Stimulated activated CD8-positive, alpha-beta memory T cell treated with anti-CD3 and anti-CD28 coated beads, Interleukin-7, amount 100 ng/mL, for 4 hours (primary cell): ENCODE measurements around the gene ATF2.

ENCODE experiments used
- DNase-seq, 2 donors: peaks; one replicate each; pipeline ENCODE4 v3.0.0-alpha.2; 2020; ENCODE audit warnings: low read depth in 2 of 2

Gene ATF2, protein sequence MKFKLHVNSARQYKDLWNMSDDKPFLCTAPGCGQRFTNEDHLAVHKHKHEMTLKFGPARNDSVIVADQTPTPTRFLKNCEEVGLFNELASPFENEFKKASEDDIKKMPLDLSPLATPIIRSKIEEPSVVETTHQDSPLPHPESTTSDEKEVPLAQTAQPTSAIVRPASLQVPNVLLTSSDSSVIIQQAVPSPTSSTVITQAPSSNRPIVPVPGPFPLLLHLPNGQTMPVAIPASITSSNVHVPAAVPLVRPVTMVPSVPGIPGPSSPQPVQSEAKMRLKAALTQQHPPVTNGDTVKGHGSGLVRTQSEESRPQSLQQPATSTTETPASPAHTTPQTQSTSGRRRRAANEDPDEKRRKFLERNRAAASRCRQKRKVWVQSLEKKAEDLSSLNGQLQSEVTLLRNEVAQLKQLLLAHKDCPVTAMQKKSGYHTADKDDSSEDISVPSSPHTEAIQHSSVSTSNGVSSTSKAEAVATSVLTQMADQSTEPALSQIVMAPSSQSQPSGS

DNA sequence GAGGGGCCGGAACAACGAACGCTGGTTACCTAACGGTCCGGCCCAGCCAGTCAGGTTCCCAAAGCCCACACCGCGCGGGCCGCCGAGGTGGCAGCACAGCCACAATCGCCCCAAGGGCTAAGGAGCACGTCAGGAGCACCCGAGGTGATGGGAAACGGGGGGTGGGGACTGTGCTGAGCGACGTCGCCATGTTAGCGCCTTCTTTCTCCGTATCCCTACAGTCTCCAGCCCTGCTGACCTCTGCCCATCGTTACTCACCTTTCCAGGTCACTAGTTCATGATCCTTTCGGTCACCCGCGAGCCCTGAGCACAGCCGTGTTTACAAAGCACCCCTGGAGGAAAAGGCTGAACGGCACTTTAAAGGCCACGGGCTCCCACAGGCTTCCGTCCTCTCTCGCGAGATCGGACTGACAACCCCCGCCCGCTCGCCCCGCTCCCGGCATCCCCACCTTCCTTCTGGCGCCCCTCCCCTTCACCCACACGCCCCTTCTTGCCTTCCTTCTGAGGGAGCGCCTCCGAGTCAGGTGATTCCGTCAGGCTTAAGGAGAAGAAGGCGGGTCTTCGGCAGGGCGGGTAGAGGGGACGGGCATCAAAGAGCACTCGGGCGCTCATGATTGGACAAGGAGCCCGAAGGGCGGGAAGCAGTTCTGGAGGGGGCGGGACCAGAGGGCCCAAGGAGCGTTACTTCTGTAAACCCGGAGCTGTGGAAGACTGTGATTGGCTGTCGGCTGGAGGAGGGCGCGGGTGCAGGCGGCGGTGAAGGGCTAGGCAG lies at the start of gene ATF2:
Gene ATF2 (minus strand): TSS at position 412 of the 772 bp plus-strand sequence. CDS start 31,760 bp downstream, outside the sequence.
- peak; percentile 98 for DNase-seq

DNA sequence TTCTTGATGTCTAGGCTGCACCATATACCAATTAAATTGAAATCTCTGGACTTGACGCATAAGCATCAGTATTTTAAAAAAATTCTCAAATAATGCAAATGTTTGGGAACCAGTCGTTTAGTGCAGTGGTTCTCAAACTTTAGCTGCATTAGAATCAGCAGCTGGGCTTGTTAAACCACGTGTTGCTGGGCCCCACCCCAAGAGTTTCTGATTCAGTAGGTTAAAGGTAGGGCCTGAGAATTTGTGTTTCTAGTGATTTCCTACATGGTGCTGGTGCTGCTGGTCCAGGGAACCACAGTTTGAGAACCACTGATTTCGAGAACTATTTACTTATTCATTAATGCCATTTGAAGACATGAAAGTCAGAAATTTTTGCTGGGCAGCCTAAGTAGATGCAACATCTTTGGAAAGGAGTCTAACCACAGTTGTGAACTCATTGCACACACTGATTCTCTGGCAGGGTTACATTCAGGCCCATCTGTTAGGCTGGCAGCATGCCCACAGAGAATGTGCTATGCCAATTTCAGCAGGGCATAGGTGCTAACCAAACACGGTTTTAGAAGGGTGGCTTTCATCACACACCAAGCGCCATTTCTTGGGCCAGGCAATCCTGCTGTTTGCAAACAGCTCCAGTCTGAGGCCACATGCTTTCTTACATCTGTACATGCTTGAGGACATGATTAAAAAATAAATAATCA lies 39.9 kb upstream of the ATF2 start:
- no peak for DNase-seq

DNA sequence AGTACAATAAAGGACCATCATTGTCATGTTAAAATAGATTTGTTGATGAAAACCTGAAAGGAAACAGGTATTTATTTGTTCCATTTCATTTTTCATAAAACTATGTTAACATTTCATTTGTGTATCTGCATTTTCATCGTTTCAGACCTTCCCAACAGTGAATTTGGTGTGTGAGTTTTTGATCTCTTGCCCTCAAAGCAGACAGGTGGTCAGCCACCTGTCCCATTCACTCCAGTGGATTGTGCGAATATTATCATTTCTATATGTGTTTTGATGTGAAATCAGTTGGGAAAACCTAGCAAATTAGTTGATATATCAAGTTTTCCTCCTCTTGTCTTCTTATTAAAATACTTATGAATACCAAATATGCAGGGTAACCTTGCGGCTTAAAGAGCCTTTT lies 38.9 kb upstream of the ATF2 start:
- no peak for DNase-seq

- DNase-seq = no peak
Observed at GRCh38 chr2:175205523-175205922, 37.5 kb upstream of the ATF2 start.

DNA sequence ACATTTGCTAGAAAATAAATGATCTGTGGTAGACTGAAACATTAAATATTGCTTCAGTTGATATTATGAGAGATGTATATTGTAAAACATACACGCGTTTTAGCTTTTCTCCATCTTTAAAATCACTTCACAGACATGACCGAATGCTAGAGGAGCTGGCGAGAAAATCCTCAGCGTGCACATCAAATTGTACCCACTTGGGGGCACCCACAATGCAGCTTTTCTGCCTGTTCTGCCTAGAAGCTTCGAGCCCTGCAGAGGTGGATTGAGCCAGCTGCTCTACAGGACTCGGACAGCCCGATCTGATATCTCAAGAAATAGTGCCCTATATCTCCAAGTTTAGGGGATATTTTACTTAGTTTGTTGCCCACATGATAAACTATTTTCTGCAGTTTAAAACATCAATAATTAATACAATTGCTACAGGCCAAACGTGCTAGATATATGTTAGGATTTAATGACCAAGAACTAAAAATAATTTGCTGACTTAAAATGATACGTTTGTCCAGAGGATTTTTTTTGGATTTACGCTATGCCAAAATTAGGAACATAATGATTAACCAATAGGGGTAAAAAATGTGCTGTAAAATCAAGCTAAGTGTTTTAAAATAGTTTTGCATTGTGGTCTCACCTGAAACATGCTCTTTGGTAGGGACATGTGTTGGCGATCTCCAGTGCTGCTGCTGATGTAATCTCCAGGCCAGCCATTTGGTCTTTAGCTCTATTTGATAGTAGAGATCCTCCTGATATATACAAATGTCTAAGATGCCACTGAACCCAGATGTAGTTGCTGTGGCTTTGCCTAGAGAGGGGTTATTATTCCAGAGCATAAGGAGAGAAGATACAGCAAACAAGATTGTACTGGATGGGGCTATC lies 35.9 kb upstream of the ATF2 start:
- peak; percentile 15 to 30 for DNase-seq

DNA sequence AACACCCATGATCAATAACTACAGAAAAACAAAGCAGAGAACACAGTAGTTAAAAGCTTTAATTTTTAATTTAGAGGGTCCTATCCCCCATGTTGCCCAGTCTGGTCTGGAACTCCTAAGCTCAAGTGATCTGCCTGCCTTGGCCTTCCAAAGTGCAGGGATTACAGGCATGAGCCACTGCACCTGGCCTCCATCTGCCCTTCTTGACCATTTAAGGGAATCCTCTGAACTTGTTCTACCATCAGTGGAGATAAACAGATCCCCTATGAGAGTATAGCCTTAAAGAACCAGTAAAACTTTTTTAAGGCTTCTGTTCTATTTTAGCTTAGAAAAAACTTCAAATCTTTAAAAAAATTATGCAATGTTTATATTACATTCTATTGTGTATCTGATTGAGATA lies 27.0 kb upstream of the ATF2 start:
- DNase-seq = no peak

GRCh38 chr2:175188761-175189160 lies 20.8 kb upstream of the ATF2 start:
- DNase-seq = no peak

- no peak for DNase-seq
Observed at GRCh38 chr2:175187378-175187777, 19.4 kb upstream of the ATF2 start.

DNA sequence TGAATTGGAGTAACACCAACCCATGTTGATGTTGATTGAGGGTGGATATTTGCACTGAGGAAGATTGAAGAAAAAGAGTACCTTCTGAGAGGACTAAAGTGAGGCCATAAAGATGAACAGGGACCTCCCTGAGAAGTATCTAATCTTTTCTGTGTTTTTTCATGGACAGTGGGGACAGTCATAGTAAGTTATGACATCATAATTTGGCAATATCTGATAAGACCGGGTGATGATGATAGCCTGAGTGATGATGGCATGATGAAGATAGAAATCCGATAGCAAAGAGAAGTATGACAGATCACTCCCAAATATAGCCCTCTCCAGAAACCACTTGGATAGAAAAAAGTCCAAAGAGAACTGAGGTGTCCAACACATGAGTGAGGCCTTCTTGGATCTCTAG lies 15.7 kb upstream of the ATF2 start:
- DNase-seq = no peak

DNA sequence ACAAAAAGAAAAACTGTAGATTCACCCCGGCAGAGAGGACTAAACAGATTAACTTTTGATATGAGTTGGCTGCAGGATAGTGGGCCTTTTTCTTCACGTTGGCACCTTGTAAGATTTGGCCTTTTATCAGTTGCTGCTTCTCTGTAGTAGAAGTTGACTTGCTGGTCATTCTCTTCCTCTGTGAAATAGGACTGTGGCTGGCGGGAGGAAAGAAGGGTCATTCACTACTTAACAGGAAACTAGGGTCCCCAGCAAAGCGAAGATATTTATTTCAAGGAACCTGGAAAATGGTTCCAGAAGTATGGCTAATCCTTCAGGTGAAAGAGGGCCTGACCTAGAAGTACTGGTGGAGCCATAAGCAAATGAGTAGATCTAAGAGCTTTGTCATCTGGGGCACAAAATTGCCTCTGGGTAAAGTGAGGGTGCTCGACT lies 13.9 kb upstream of the ATF2 start:
- DNase-seq = no peak

DNA sequence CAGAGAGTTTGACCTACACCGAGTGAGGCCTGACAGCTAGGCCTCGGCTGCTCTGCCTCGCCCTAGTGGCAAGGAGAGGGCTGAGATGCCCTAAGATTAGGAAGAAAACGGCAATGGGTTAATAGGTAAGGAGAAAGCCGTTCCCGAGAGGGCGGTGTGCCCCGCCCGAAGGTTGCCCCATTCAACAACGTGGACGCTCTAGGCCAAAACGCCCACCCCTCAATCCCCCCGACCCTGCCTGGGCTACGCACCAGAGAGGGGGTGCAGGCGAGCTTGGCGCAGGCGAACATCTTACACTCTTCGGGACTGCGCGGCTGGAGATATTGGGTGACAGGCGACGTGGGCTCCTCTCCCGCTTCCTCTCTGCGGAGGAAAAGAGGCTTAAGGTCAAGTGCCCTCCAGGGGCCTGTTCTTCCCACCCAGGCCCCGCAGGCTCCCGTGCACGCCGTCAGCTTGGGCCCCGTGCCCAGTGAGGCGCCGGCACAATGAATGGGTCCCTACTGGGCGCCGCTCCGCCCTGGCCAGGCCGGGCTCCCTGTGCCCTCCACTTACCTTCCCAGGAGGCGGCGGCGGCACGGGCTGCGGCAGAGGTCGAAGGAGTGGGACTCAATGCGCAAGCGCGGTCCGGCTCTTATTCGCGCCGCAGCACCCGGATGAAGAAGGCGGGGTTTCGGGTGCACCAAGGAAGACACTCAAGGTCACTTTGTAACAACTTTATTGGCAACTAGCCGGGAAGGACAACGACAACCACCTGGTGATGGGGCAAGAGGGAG lies 13.3 kb upstream of the ATF2 start, which contains the start of gene ATP5MC3:
Gene ATP5MC3 (minus strand): TSS at position 607 of the 773 bp plus-strand sequence. CDS start 317 bp downstream, at position 290.
- peak; percentile 87 to 88 for DNase-seq

DNA sequence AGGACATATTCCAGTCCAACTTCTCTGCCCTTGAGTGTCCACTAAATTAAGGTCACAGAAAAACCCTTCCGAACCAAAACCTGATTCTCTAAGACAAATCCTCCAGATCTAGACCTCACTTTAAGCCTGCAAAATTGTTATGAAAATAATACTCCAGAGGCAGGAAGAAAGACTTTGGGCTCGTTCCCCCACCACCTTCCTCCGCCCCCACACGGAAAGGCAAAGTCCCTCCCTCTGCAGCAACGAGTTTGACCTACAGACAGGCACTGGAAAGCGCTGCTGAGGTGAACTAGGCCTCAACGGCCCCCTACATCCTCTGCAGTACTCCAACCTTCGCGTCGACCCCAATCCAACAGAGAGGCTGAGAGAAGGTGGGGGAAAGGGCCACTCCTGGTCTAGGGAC lies 12.7 kb upstream of the ATF2 start:
- peak; percentile 30 to 52 for DNase-seq

GRCh38 chr2:175176624-175177023 lies 8.6 kb upstream of the ATF2 start:
- DNase-seq = no peak

GRCh38 chr2:175175896-175176295 lies 7.9 kb upstream of the ATF2 start:
- no peak for DNase-seq

DNA sequence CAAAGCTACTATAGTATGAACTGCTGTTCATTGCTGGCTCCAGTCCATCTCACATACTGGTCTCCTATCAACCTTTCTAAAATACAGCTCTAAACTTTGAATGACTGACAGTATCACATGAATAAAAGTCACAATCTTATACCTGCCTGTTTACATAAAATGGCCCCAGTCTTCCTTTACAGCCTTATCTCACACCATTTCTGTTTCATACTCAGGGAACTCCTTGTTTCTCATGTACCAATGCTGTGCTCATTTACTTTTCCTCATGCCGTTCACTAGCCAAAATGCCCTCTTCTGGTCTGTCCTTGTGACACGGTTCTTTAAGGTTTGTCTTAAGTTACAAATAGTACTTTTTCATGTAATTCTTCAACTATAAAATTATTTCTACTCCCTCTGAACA lies 7.3 kb upstream of the ATF2 start:
- no peak for DNase-seq

DNA sequence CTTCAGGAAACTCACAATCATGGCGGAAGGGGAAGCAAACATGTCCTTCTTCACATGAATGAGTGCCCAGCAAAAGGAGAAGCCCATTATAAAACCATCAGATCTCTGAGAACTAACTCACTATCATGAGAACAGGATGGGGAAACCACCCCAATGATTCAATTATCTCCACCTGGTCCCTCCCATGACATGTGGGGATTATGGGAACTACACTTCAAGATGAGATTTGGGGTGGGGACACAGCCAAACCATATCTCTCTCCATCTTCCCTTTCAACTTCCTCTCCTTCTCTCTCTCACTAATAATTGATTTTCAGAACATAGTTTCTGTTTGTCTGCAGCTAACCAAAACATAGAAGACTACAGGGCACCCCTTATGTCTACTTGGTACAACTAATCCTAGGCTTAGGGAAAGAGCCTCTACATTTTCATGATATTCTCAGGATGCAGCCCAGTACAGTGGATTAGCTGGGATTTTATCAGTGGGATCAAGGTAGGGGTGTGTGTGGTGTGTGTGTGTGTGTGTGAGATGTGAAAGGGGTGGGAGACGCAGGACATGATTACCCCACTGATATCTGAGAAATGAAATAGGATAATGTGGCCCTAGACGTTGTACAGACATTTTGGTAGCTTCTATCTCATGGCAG lies 2.8 kb upstream of the ATF2 start:
- DNase-seq = no peak

- DNase-seq = no peak
Observed at GRCh38 chr2:175169191-175169590, 1.2 kb upstream of the ATF2 start.

DNA sequence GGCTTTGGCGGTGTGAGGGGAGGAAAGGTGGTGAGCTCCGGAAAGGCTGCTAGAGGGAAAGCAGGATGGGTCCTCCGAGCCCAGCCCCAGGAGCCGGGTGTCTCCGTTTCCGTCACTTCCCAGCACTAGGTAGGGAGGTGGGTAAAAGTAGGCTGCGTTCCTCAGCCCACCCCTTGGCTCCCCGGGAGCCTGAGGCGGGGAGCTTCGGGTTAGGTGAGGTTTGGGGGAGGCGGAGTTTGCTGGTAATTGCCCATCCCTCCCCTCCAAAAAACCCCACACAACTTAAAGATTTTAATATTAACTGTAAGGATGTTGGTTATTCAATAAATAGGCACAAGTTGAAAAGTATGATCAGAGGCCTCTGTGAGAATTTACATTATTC lies 552 bp upstream of the ATF2 start:
- DNase-seq = no peak

DNA sequence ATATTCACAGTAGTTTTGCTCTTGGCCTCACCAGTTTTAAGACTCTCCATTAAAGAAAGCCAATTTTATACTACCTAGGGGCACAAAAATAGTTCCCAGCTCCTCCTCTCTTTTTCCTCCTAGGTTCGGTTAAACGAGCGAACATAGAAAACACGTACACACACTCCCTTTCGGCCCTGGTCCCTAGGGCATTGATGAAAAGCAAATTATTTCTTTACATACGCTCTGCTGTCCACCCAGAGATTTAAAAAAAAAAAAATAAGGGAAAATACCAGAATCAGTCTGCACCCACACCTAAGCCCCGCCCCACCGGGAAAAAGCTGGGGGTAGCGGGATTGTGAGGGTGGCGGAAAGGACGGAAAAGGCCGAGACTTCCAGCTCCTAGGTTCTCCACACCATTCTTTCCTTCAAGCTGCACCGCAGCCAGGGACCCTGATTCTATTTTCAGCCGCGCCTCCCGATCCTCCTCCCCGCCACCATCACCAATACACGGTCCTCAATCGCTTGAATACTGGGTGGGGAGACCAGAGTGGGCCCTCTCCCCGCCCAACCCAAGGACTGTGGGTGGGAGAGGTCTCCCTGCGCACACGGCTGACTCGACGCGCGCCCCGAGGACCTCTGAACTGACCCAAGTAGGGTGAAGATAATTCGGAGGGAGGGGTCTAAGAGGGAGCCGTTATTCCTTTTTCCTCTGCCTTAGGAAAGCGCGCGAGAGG lies 769 bp downstream of the ATF2 start:
- DNase-seq = no peak
